ENCODE data around the gene FAIM2.

- TF ChIP-seq, protein P1, sequence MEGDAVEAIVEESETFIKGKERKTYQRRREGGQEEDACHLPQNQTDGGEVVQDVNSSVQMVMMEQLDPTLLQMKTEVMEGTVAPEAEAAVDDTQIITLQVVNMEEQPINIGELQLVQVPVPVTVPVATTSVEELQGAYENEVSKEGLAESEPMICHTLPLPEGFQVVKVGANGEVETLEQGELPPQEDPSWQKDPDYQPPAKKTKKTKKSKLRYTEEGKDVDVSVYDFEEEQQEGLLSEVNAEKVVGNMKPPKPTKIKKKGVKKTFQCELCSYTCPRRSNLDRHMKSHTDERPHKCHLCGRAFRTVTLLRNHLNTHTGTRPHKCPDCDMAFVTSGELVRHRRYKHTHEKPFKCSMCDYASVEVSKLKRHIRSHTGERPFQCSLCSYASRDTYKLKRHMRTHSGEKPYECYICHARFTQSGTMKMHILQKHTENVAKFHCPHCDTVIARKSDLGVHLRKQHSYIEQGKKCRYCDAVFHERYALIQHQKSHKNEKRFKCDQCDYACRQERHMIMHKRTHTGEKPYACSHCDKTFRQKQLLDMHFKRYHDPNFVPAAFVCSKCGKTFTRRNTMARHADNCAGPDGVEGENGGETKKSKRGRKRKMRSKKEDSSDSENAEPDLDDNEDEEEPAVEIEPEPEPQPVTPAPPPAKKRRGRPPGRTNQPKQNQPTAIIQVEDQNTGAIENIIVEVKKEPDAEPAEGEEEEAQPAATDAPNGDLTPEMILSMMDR (IDR thresholded peaks at IDR 0.05 in 4 of 5, conservative IDR thresholded peaks at IDR 0.05 in 1 of 5): no peak
- TF ChIP-seq POLR2A (IDR thresholded peaks at IDR 0.05): no peak
Observed at GRCh38 chr12:49880756-49881414, 22.8 kb downstream of the FAIM2 start.
